ENCODE results near the gene MRGPRE.
"Not testable (repeated sequence)": the region's sequence is repeated elsewhere in the genome, so short reads cannot be mapped to it uniquely, and the experiment has no call there.

The MRGPRE gene

GRCh38 chr11:3231851-3232744 is at the start of gene MRGPRE:
MRGPRE (minus strand) TSS chr11:3232417; CDS start chr11:3228799, 3,618 bp downstream.
- Histone ChIP-seq H3K4me3 (no peak within 1 kb of the TSS), H3K27ac (no peak within 1 kb of the TSS)
- no peak for TF ChIP-seq CTCF (IDR thresholded peaks at IDR 0.05)
- DNase-seq (ENCODE audit: low spot score) = no peak

- H3K4me3 ChIP-seq; H3K27ac ChIP-seq; DNase-seq (ENCODE audit: low spot score): not testable (repeated sequence)
Observed at GRCh38 chr11:3281146-3281545, 48.9 kb upstream of the MRGPRE start.

GRCh38 chr11:3280662-3281061 is 48.4 kb upstream of the MRGPRE start:
- H3K4me3 ChIP-seq; DNase-seq (ENCODE audit: low spot score); H3K27ac ChIP-seq: not testable (repeated sequence)

- not testable (repeated sequence) for H3K27ac ChIP-seq; DNase-seq (ENCODE audit: low spot score); H3K4me3 ChIP-seq
Observed at GRCh38 chr11:3278922-3279321, 46.7 kb upstream of the MRGPRE start.

- not testable (repeated sequence) for H3K27ac ChIP-seq; H3K4me3 ChIP-seq; DNase-seq (ENCODE audit: low spot score)
Observed at GRCh38 chr11:3273629-3274028, 41.4 kb upstream of the MRGPRE start.

- H3K4me3 ChIP-seq; DNase-seq (ENCODE audit: low spot score); H3K27ac ChIP-seq: not testable (repeated sequence)
Observed at GRCh38 chr11:3262548-3262947, 30.3 kb upstream of the MRGPRE start.

- H3K4me3 ChIP-seq; DNase-seq (ENCODE audit: low spot score); H3K27ac ChIP-seq: not testable (repeated sequence)
Observed at GRCh38 chr11:3261831-3262230, 29.6 kb upstream of the MRGPRE start.

- not testable (repeated sequence) for H3K4me3 ChIP-seq; DNase-seq (ENCODE audit: low spot score); H3K27ac ChIP-seq
Observed at GRCh38 chr11:3257509-3257908, 25.3 kb upstream of the MRGPRE start.

GRCh38 chr11:3255241-3255640 is 23.0 kb upstream of the MRGPRE start:
- not testable (repeated sequence) for H3K27ac ChIP-seq; DNase-seq (ENCODE audit: low spot score); H3K4me3 ChIP-seq

GRCh38 chr11:3254773-3255172 is 22.6 kb upstream of the MRGPRE start:
- not testable (repeated sequence) for H3K4me3 ChIP-seq; DNase-seq (ENCODE audit: low spot score); H3K27ac ChIP-seq

GRCh38 chr11:3245071-3245470 is 12.9 kb upstream of the MRGPRE start:
- Histone ChIP-seq H3K27ac (no peak overlapping the region), H3K4me3 (no peak overlapping the region)
- no peak for DNase-seq (ENCODE audit: low spot score)
- TF ChIP-seq CTCF (IDR thresholded peaks at IDR 0.05) = no peak

GRCh38 chr11:3243880-3244279 is 11.7 kb upstream of the MRGPRE start:
- Histone ChIP-seq H3K27ac (no peak overlapping the region), H3K4me3 (no peak overlapping the region)
- no peak for TF ChIP-seq CTCF (IDR thresholded peaks at IDR 0.05)
- no peak for DNase-seq (ENCODE audit: low spot score)
